ENCODE results near the gene GRK7.

Gene GRK7

GRCh38 chr3:141764045-141764444 lies 837 bp downstream of the GRK7 start:
- Histone ChIP-seq H3K27me3 (replicated peaks) (no peaks in the 10 kb centered on the region), H3K4me3 (ENCODE audit: low read depth, low read length) (no peak overlapping the region), H3K27ac (no peak overlapping the region), H3K36me3 (replicated peaks) (no peaks in the 10 kb centered on the region)
- in situ Hi-C loops (cut with HindIII; ENCODE audit: low pct_ligation_motif_present, low sequenced_read_pairs): no loop called here
- DNase-seq: no peak
- TF ChIP-seq CTCF (IDR thresholded peaks at IDR 0.05; ENCODE audit: low read depth, low read length, missing control alignments): no peak

- Histone ChIP-seq H3K27ac (no peak overlapping the region), H3K27me3 (replicated peaks) (no peaks in the 10 kb centered on the region), H3K4me3 (ENCODE audit: low read depth, low read length) (no peak overlapping the region), H3K36me3 (replicated peaks) (no peaks in the 10 kb centered on the region)
- DNase-seq: no peak
- TF ChIP-seq CTCF (IDR thresholded peaks at IDR 0.05; ENCODE audit: low read depth, low read length, missing control alignments): no peak
- in situ Hi-C loops (cut with HindIII; ENCODE audit: low pct_ligation_motif_present, low sequenced_read_pairs): no loop called here
Measured at GRCh38 chr3:141764465-141764864, 1.3 kb downstream of the GRK7 start.

- H3K27me3 ChIP-seq (replicated peaks): no peaks in the 10 kb centered on the region
- H3K4me3 ChIP-seq (ENCODE audit: low read depth, low read length): no peak overlapping the region
- H3K27ac ChIP-seq: no peak overlapping the region
- no peak for DNase-seq
- no peaks in the 10 kb centered on the region for H3K36me3 ChIP-seq (replicated peaks)
- TF ChIP-seq CTCF (IDR thresholded peaks at IDR 0.05; ENCODE audit: low read depth, low read length, missing control alignments): no peak
- in situ Hi-C loops (cut with HindIII; ENCODE audit: low pct_ligation_motif_present, low sequenced_read_pairs): no loop called here
Measured at GRCh38 chr3:141764986-141765385, 1.8 kb downstream of the GRK7 start.

- DNase-seq: no peak
- H3K27ac ChIP-seq: no peak overlapping the region
- no peaks in the 10 kb centered on the region for H3K36me3 ChIP-seq (replicated peaks)
- no peaks in the 10 kb centered on the region for H3K27me3 ChIP-seq (replicated peaks)
- no peak overlapping the region for H3K4me3 ChIP-seq (ENCODE audit: low read depth, low read length)
- TF ChIP-seq CTCF (IDR thresholded peaks at IDR 0.05; ENCODE audit: low read depth, low read length, missing control alignments): no peak
- in situ Hi-C loops (cut with HindIII; ENCODE audit: low pct_ligation_motif_present, low sequenced_read_pairs): no loop called here
Measured at GRCh38 chr3:141767066-141767465, 3.9 kb downstream of the GRK7 start.

GRCh38 chr3:141769221-141769894 lies 6.2 kb downstream of the GRK7 start:
- H3K36me3 ChIP-seq (replicated peaks): no peaks in the 10 kb centered on the region
- no peaks in the 10 kb centered on the region for H3K27me3 ChIP-seq (replicated peaks)
- DNase-seq: peak; percentile 20
- no peak overlapping the region for H3K4me3 ChIP-seq (ENCODE audit: low read depth, low read length)
- no peak overlapping the region for H3K27ac ChIP-seq
- in situ Hi-C loops (cut with HindIII; ENCODE audit: low pct_ligation_motif_present, low sequenced_read_pairs): no loop called here
- TF ChIP-seq CTCF (IDR thresholded peaks at IDR 0.05; ENCODE audit: low read depth, low read length, missing control alignments): no peak

GRCh38 chr3:141773676-141774075 lies 10.5 kb downstream of the GRK7 start:
- H3K27ac ChIP-seq: no peak overlapping the region
- no peaks in the 10 kb centered on the region for H3K27me3 ChIP-seq (replicated peaks)
- no peak for DNase-seq
- no peak for TF ChIP-seq CTCF (IDR thresholded peaks at IDR 0.05; ENCODE audit: low read depth, low read length, missing control alignments)
- in situ Hi-C loops (cut with HindIII; ENCODE audit: low pct_ligation_motif_present, low sequenced_read_pairs): no loop called here
- H3K36me3 ChIP-seq (replicated peaks): no peaks in the 10 kb centered on the region
- H3K4me3 ChIP-seq (ENCODE audit: low read depth, low read length): no peak overlapping the region

Data from brain microvascular endothelial cell (primary cell).